NCI-H2081 treated with DMSO at 0.1 percent for 48 hours (cell line): Measurements from ENCODE around the gene ILF3.

Experiments used
- DNase-seq: peaks from one replicate; lab custom pipeline; 2025; lab: John Stamatoyannopoulos, UW

Gene ILF3

GRCh38 chr19:10695401-10696398 is 41.6 kb downstream of the ILF3 start:
- peak; percentile 62 for DNase-seq

GRCh38 chr19:10699650-10700335 is 45.6 kb downstream of the ILF3 start:
- DNase-seq: peak; percentile 49

- DNase-seq: no peak
These were observed 47.9 kb downstream of the ILF3 start for GRCh38 chr19:10701955-10702525.

- no peak for DNase-seq
These were observed 52.8 kb downstream of the ILF3 start for GRCh38 chr19:10706990-10707389.

GRCh38 chr19:10707440-10707839 is 53.3 kb downstream of the ILF3 start:
- no peak for DNase-seq

- no peak for DNase-seq
These were observed 54.1 kb downstream of the ILF3 start for GRCh38 chr19:10708291-10708690.

- DNase-seq: no peak
These were observed 57.9 kb downstream of the ILF3 start for GRCh38 chr19:10712045-10712444.

- DNase-seq: no peak
These were observed 58.6 kb downstream of the ILF3 start for GRCh38 chr19:10712754-10713153.

GRCh38 chr19:10713317-10713716 is 59.2 kb downstream of the ILF3 start:
- peak; percentile 7 for DNase-seq

- no peak for DNase-seq
These were observed 62.9 kb downstream of the ILF3 start for GRCh38 chr19:10717054-10717355.

- peak; percentile 100 for DNase-seq
These were observed 63.4 kb downstream of the ILF3 start, which contains the start of gene DNM2 for GRCh38 chr19:10717356-10718204. DNM2 (plus strand) TSS chr19:10718079; CDS start chr19:10718243, 164 bp downstream.

GRCh38 chr19:10718205-10719196 is 64.4 kb downstream of the ILF3 start:
- no peak for DNase-seq

GRCh38 chr19:10719466-10719961 is 65.4 kb downstream of the ILF3 start:
- no peak for DNase-seq

- no peak for DNase-seq
These were observed 66.5 kb downstream of the ILF3 start for GRCh38 chr19:10720607-10721125.

- no peak for DNase-seq
These were observed 69.4 kb downstream of the ILF3 start for GRCh38 chr19:10723591-10723990.

GRCh38 chr19:10724573-10725071 is 70.5 kb downstream of the ILF3 start:
- no peak for DNase-seq

GRCh38 chr19:10725415-10725814 is 71.3 kb downstream of the ILF3 start:
- DNase-seq: no peak

GRCh38 chr19:10726268-10726667 is 72.1 kb downstream of the ILF3 start:
- no peak for DNase-seq

- peak; percentile 94 for DNase-seq
These were observed 73.6 kb downstream of the ILF3 start for GRCh38 chr19:10727685-10728201.

- DNase-seq: no peak
These were observed 75.3 kb downstream of the ILF3 start for GRCh38 chr19:10729411-10729810.
